ENCODE measurements around the gene TRMT11.

The TRMT11 gene

DNA sequence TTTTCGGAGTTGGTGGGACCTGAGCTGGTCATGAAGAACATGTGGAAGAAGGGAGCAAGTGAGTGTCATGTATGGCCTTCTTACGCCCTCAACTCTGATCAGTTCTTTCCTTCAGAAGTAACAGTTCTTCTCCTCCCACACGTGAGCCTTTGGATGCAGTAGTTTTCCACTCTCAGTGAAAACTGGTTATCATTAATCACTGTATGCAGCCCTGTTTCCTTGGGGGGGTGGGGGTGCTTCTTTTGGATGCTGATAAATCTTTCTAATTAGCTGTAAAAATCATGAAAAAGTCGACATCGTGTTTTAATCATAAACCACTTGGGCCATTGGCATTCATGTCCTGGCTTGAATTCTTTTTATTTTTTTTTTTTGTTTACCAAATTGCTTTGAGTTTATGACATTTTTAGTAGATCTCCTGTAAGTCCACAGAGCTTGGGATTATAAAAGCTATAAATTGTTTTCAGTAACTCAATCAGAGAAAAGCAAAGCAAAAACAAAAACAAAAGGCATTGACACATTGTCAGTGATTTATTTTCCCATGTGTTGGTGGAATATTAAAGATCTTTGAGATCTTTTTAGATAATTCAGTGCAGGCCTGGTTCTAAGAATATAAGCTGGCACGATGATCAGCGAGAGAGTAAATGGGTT is 84.8 kb downstream of the TRMT11 start:
- H3K9me3 ChIP-seq (ENCODE audit: control insufficient read depth, insufficient read depth, low read length) = no peaks in the 10 kb centered on the region
- no peak overlapping the region for H3K9ac ChIP-seq (ENCODE audit: low read depth, low read length)
- H3K4me3 ChIP-seq (ENCODE audit: low read depth, low read length) = no peak overlapping the region
- H3K36me3 ChIP-seq (ENCODE audit: control insufficient read depth, insufficient read depth, low read length) = no peaks in the 10 kb centered on the region
- H3K4me1 ChIP-seq (ENCODE audit: control insufficient read depth, insufficient read depth, low read length) = no peaks in the 10 kb centered on the region
- H3K27me3 ChIP-seq (ENCODE audit: control insufficient read depth, insufficient read depth, low read length) = no peaks in the 10 kb centered on the region

GRCh38 chr6:126072172-126072571 is 85.8 kb downstream of the TRMT11 start:
- H3K4me1 ChIP-seq (ENCODE audit: control insufficient read depth, insufficient read depth, low read length) = no peaks in the 10 kb centered on the region
- H3K27me3 ChIP-seq (ENCODE audit: control insufficient read depth, insufficient read depth, low read length) = no peaks in the 10 kb centered on the region
- H3K36me3 ChIP-seq (ENCODE audit: control insufficient read depth, insufficient read depth, low read length) = no peaks in the 10 kb centered on the region
- H3K4me3 ChIP-seq (ENCODE audit: low read depth, low read length) = no peak overlapping the region
- H3K9me3 ChIP-seq (ENCODE audit: control insufficient read depth, insufficient read depth, low read length) = no peaks in the 10 kb centered on the region
- H3K9ac ChIP-seq (ENCODE audit: low read depth, low read length) = no peak overlapping the region

GRCh38 chr6:126072834-126073233 is 86.5 kb downstream of the TRMT11 start:
- Histone ChIP-seq H3K9ac (ENCODE audit: low read depth, low read length) (no peak overlapping the region), H3K4me1 (ENCODE audit: control insufficient read depth, insufficient read depth, low read length) (no peaks in the 10 kb centered on the region), H3K27me3 (ENCODE audit: control insufficient read depth, insufficient read depth, low read length) (no peaks in the 10 kb centered on the region), H3K4me3 (ENCODE audit: low read depth, low read length) (no peak overlapping the region), H3K36me3 (ENCODE audit: control insufficient read depth, insufficient read depth, low read length) (no peaks in the 10 kb centered on the region), H3K9me3 (ENCODE audit: control insufficient read depth, insufficient read depth, low read length) (no peaks in the 10 kb centered on the region)

GRCh38 chr6:126075335-126076071 is 89.2 kb downstream of the TRMT11 start:
- H3K4me1 ChIP-seq (ENCODE audit: control insufficient read depth, insufficient read depth, low read length) = no peaks in the 10 kb centered on the region

GRCh38 chr6:126076992-126077664 is 90.8 kb downstream of the TRMT11 start:
- Histone ChIP-seq H3K27me3 (ENCODE audit: control insufficient read depth, insufficient read depth, low read length) (no peaks in the 10 kb centered on the region), H3K9me3 (ENCODE audit: control insufficient read depth, insufficient read depth, low read length) (no peaks in the 10 kb centered on the region), H3K9ac (ENCODE audit: low read depth, low read length) (no peak overlapping the region), H3K4me3 (ENCODE audit: low read depth, low read length) (no peak overlapping the region), H3K4me1 (ENCODE audit: control insufficient read depth, insufficient read depth, low read length) (no peaks in the 10 kb centered on the region), H3K36me3 (ENCODE audit: control insufficient read depth, insufficient read depth, low read length) (no peaks in the 10 kb centered on the region)

More at GRCh38 chr6:126075335-126076071, 89.2 kb downstream of the TRMT11 start:
- H3K9ac ChIP-seq (ENCODE audit: low read depth, low read length) = no peak overlapping the region
- H3K4me3 ChIP-seq (ENCODE audit: low read depth, low read length) = no peak overlapping the region
- no peaks in the 10 kb centered on the region for H3K9me3 ChIP-seq (ENCODE audit: control insufficient read depth, insufficient read depth, low read length)
- H3K36me3 ChIP-seq (ENCODE audit: control insufficient read depth, insufficient read depth, low read length) = no peaks in the 10 kb centered on the region
- H3K27me3 ChIP-seq (ENCODE audit: control insufficient read depth, insufficient read depth, low read length) = no peaks in the 10 kb centered on the region

DNA sequence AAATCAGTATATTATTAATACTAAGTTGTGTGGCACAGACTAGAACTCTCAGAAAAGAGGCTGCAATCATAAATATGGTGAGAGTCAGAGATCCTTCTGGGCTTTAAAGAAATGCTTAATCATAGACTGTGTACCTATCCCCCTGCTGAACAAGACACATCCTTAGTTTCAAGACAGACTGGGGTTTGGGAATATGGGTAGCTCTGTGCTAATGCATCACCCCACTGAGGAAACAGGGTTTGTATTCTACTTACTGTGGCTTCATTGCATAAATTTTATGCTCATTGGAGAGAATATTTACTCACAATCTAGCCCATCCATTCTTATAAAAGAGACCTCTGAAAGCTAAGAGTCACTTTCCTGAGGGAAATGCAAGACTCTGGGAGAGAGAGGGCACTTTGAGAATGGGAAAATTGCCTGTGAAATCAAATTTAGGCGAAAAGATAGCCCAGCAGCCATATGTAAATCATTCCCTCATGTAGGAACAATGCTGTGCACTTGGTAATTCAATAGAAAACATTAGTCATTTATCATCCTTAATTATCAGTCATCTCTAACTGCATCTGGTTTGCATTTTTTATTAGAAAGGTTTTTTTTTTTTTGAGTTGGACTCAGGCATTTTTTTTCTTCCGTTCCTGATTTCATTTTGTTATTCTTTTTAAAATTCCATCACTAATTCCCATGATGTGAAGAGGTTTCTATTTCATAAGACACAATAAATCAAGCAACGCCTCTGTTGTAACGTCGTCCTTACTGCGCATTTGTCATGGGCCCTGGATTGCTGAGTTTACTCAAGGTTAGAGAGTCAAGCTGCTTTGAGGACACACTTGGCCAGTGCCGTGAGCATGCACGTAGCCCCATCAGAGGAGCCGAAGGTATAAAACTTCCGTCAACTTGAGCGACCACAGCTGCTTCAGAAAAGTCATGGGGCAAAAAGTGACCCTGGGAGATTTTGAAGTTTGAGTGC is 91.8 kb downstream of the TRMT11 start:
- no peaks in the 10 kb centered on the region for H3K27me3 ChIP-seq (ENCODE audit: control insufficient read depth, insufficient read depth, low read length)
- H3K9ac ChIP-seq (ENCODE audit: low read depth, low read length) = no peak overlapping the region
- no peak overlapping the region for H3K4me3 ChIP-seq (ENCODE audit: low read depth, low read length)
- H3K9me3 ChIP-seq (ENCODE audit: control insufficient read depth, insufficient read depth, low read length) = no peaks in the 10 kb centered on the region
- no peaks in the 10 kb centered on the region for H3K36me3 ChIP-seq (ENCODE audit: control insufficient read depth, insufficient read depth, low read length)
- no peaks in the 10 kb centered on the region for H3K4me1 ChIP-seq (ENCODE audit: control insufficient read depth, insufficient read depth, low read length)

DNA sequence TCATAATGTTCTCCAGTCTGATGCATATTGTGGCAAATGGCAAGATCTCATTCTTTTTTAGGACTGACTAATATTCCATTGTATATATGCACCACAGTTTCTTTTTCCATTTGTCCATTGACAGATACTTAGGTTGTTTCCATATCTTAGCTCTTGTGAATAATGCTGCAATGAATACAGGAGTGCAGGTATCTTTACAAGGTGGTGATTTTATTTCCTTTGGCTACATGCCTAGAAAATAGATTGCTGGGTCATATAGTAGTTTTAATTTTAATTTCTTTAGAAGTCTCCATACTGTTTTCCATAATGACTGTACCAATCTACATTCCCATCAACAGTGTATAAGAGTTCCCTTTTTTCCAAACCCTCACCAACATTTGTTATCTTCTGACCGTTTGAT is 97.5 kb downstream of the TRMT11 start:
- Histone ChIP-seq H3K4me1 (ENCODE audit: control insufficient read depth, insufficient read depth, low read length) (no peaks in the 10 kb centered on the region), H3K9me3 (ENCODE audit: control insufficient read depth, insufficient read depth, low read length) (no peaks in the 10 kb centered on the region), H3K36me3 (ENCODE audit: control insufficient read depth, insufficient read depth, low read length) (no peaks in the 10 kb centered on the region), H3K4me3 (ENCODE audit: low read depth, low read length) (no peak overlapping the region), H3K27me3 (ENCODE audit: control insufficient read depth, insufficient read depth, low read length) (no peaks in the 10 kb centered on the region), H3K9ac (ENCODE audit: low read depth, low read length) (no peak overlapping the region)

DNA sequence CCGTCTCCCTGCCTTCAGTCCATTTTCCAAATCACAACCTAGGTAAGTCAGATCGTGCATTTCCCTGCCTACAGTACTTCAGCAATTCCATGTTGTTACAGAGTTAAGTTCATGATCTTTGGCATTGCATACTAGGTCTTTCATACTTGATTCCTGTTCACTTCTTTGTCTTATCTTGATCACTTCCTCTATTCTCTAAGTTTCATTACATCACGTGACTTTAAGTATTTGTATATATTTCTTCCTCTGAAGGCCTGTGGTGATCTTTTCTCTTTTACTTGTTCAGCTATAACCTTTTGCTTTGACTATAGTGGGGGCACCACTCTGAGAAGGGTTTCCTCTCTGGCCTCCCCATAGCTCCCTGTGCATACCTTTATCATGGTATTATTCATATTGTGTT is 100.2 kb downstream of the TRMT11 start:
- Histone ChIP-seq H3K9ac (ENCODE audit: low read depth, low read length) (no peak overlapping the region), H3K9me3 (ENCODE audit: control insufficient read depth, insufficient read depth, low read length) (no peaks in the 10 kb centered on the region), H3K4me1 (ENCODE audit: control insufficient read depth, insufficient read depth, low read length) (peaks cover 5% of the 10 kb centered on the region), H3K36me3 (ENCODE audit: control insufficient read depth, insufficient read depth, low read length) (no peaks in the 10 kb centered on the region), H3K27me3 (ENCODE audit: control insufficient read depth, insufficient read depth, low read length) (no peaks in the 10 kb centered on the region), H3K4me3 (ENCODE audit: low read depth, low read length) (no peak overlapping the region)
